Measurements from ENCODE around the gene UEVLD.

- no peak for TF ChIP-seq POLR2A (IDR thresholded peaks at IDR 0.05)
- TF ChIP-seq, protein P1, sequence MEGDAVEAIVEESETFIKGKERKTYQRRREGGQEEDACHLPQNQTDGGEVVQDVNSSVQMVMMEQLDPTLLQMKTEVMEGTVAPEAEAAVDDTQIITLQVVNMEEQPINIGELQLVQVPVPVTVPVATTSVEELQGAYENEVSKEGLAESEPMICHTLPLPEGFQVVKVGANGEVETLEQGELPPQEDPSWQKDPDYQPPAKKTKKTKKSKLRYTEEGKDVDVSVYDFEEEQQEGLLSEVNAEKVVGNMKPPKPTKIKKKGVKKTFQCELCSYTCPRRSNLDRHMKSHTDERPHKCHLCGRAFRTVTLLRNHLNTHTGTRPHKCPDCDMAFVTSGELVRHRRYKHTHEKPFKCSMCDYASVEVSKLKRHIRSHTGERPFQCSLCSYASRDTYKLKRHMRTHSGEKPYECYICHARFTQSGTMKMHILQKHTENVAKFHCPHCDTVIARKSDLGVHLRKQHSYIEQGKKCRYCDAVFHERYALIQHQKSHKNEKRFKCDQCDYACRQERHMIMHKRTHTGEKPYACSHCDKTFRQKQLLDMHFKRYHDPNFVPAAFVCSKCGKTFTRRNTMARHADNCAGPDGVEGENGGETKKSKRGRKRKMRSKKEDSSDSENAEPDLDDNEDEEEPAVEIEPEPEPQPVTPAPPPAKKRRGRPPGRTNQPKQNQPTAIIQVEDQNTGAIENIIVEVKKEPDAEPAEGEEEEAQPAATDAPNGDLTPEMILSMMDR (IDR thresholded peaks at IDR 0.05) = no peak
- TF ChIP-seq POLR2AphosphoS5 (IDR thresholded peaks at IDR 0.05) = no peak
- TF ChIP-seq EP300 (IDR thresholded peaks at IDR 0.05) = no peak
Measured at GRCh38 chr11:18491924-18492323, 96.6 kb downstream of the UEVLD start.
